ENCODE data around the gene RPS6KA1.
"Not testable (repeated sequence)": the region's sequence is repeated elsewhere in the genome, so short reads cannot be mapped to it uniquely, and the experiment has no call there.

- TF ChIP-seq CTCF, POLR2A, EP300 (IDR thresholded peaks at IDR 0.05): not testable (repeated sequence)
Observed at GRCh38 chr1:26584588-26584987, 55.0 kb downstream of the RPS6KA1 start.

Measured in tibial nerve (tissue), 4 donors.